HEK293T (cell line): Measurements from ENCODE around the gene IL2RA.

Experiments
- ARNT ChIP-seq: fragments of 450-650 bp; IDR thresholded peaks from 2 replicates; pipeline ENCODE4 v1.6.1; 2017; ENCODE audit warnings: mild to moderate bottlenecking
- ELF4 ChIP-seq: fragments of 450-650 bp; IDR thresholded peaks from 2 replicates; pipeline ENCODE4 v1.6.1; 2017; ENCODE audit warnings: antibody characterized with exemption
- FOXK2 ChIP-seq: fragments of 450-650 bp; IDR thresholded peaks from 2 replicates; pipeline ENCODE4 v1.6.1; 2016; ENCODE audit warnings: mild to moderate bottlenecking
- FOXM1 ChIP-seq: fragments of 450-650 bp; IDR thresholded peaks from 2 replicates; pipeline ENCODE4 v1.6.1; 2017; ENCODE audit warnings: mild to moderate bottlenecking, borderline replicate concordance
- HDGF ChIP-seq: fragments of 450-650 bp; IDR thresholded peaks from 2 replicates; pipeline ENCODE4 v1.6.1; 2017; ENCODE audit warnings: antibody characterized with exemption, borderline replicate concordance
- NFRKB ChIP-seq: fragments of 450-650 bp; IDR thresholded peaks from 2 replicates; pipeline ENCODE4 v1.6.1; 2016; ENCODE audit warnings: mild to moderate bottlenecking, moderate library complexity
- SP1 ChIP-seq: fragments of 450-650 bp; IDR thresholded peaks from 2 replicates; pipeline ENCODE4 v1.6.1; 2017
- SUZ12 ChIP-seq: fragments of 450-650 bp; IDR thresholded peaks from 2 replicates; pipeline ENCODE4 v1.6.1; 2016; ENCODE audit warnings: mild to moderate bottlenecking
- ZNF384 ChIP-seq: fragments of 450-650 bp; IDR thresholded peaks from 2 replicates; pipeline ENCODE4 v1.6.1; 2016

DNA sequence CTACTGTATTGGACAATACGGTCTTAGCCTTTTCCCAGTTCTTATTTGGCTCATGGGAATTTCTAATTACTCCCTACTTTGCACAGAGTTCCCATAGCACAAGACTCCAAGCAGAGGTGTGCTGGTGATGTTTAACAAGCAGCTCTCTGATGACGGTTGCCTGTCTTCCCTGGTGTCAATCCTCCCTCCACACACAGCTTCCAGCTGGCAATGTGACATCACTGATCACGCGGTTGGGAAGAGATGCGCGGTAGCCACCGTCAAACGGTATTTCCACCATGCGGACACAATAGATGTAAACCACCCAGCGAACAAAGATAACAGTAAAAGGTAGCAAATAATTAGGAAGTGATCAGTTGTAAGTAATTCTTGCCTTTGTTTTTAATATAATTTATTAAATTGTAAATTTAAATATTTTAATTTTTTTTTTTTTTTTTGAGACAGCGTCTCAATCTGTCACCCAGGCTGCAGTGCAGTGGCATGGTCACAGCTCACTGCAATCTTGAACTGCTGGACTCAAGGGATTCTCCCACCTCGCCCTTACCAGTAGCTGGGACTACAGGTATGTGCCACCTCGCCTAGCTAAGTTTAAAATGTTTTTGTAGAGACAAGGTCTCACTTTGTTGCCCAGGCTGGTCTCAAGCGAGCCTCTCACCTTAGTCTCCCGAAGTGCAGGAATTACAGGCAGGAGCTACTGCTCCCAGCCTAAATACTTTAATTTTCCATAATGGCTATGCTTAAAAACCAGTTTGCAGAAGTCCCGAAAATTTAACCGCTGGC is 48.6 kb downstream of the IL2RA start:
- no peak for TF ChIP-seq SUZ12
- TF ChIP-seq FOXK2 = no peak
- TF ChIP-seq ZNF384 = no peak
- no peak for TF ChIP-seq ARNT
- TF ChIP-seq HDGF = no peak
- no peak for TF ChIP-seq ELF4
- no peak for TF ChIP-seq FOXM1
- TF ChIP-seq SP1 = no peak
- TF ChIP-seq NFRKB = no peak
